GM21737 (cell line): ENCODE data around the gene SRGAP3.

ENCODE experiments used
- ATAC-seq: cut with Tn5 transposase; IDR thresholded peaks from one replicate; pipeline ENCODE4 v1.9.1; 2021; ENCODE audit warnings: mild to moderate bottlenecking, moderate library complexity; ENCODE audit not compliant: unreplicated experiment

Gene SRGAP3

DNA sequence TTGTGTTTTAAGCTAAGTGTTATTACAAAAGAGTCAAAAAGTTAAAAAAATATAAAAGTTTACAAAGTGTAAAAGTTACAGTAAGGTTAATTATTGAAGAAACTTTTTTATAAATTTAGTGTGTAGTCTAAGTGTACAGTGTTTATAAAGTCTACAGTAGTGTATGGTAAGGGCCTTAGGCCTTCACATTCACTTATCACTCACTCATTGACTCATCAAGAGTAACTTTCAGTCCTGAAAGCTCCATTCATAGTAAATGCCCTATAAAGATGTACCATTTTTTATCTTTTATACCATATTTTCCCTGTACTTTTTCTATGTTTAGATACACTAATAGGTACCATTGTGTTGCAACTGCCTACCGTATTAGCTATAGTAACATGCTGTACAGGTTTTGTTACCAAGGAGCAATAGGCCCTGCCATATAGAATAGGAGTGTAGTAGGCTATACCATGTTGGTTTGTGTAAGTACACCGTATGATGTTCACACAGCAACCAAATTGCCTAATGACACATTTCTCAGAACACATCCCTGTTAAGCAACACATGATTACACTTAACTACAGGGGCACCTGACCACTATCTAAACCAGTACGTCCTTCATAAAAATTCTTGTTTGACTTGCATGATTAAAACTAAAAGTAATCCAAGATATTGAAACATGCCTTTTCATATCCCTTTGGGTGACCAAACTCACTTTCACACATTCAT lies 303.4 kb downstream of the SRGAP3 start:
- no peak for ATAC-seq

DNA sequence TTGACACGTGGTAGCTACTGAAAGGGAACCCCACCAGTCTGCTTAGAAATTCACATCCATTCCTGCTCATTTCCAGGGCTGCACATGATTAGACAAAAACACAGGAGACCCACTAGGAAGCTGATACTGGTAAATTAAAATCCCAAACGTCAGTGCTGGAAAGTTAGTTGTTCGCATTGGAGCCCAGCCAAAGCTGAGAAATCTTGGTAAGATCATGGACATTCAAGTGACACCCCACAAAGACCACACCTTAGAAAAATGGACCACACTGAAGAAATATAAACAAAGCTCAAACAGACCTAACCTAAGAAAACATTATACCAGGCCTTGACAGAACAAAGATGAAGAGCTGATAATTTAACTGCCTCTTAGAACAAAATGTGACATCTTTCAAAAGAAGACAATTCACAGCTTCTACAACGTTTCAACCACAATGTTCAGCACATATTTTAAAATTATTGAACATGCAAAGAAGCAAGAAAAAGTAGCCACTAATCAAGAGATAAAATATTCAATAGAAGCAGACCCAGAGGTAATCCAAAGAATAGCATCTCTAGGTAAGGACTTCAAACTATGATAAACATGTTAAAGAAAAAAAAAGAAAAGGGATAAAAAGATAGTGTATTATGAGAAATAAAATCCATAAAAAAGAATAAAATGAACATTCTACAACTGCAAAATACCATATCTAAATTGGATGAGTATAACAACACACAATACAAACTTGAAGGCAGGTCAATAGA lies 306.5 kb downstream of the SRGAP3 start:
- no peak for ATAC-seq

DNA sequence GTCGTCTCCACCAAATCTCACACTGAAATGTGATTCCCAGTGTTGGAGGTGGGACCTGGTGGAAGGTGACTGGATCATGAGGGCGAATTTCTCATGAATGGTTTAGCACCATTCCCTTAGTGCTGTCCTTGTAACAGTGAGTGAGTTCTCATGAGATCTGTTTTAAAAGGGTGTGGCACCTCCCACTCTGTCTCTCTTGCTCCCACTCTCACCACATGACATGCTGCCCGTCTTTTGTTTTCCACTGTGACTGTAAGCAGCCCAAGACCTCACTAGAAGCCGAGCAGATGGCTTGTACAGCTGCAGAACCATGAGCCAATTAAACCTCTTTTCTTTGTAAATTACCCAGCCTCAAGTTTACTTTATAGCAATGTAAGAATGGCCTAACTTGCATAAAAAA lies 307.3 kb downstream of the SRGAP3 start:
- no peak for ATAC-seq

DNA sequence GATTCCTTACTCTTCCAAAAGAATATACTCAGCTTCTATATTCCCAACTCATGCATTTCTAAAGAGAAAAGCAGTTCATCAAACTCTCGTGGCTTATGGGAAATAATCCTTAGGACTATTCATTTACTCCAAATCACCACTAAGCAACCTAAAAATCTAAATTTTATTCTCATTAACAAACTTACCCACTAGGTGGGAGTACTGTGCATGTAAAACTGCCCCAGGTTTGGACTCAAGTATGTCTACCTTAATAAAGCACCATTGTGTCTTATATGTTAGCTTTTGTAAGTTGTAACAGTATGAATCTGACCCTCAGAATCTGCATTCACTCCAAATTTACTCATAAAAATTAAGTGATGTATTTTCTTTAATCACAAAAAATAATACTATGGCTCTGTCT lies 311.4 kb downstream of the SRGAP3 start:
- ATAC-seq, result no peak

DNA sequence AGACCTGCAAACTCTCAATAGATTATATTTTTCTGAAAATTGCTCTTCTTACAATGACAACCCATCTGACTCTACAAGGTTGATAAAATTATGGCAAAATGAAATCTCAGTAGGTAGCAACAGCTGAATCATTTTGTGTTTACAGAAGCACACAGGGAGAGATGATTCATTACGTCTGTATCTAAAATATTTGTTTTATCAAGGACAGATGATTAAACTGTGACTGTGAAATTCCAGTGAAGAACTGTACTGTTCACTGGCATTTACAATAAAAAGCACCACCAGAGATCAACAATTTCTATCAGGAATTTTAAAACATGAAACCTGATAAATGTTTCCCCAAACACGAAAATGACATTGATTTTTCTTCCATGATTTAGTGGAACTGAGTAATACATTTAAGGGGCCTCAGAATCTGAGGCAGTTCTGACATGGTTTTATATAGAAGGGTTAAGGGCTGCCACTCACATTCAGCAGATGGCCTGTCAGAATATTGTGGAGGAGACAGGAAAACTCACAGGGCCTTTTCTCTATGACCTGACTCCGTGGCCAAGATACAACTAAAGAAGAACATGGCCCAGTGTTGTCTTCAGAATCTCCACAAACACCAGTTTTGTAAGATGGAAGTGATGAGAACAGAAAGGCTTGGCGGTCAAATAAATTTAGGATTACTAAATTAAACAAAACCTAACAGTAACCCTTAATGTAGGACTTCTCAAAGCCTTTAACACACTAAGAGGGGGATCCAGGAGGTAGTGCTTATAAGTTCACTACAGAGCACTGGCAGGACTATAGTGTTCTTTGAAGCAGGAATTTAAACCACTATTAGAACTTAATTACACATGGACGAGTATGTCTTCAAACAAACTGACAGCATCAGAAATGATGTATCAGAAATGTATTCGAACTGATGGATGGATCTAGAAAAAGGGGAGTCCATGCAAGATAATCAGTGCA lies 312.1 kb downstream of the SRGAP3 start:
- no peak for ATAC-seq

DNA sequence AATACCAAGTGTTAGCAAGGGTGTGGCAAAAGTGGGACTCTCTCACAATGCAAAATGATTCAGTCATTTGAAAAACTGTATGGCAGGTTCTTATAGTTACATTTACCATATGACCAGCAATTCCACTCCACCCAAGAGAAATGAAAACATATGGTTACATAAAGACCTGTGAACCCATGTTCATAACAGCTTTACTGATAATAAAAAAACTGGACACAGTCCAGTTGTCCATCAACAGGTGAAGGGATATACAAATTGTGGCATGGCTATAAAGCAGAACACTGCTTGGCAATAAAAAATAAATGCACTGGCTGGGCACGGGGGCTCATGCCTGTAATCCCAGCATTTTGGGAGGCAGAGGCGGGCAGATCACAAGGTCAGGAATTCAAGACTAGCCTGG lies 316.9 kb downstream of the SRGAP3 start:
- no peak for ATAC-seq

DNA sequence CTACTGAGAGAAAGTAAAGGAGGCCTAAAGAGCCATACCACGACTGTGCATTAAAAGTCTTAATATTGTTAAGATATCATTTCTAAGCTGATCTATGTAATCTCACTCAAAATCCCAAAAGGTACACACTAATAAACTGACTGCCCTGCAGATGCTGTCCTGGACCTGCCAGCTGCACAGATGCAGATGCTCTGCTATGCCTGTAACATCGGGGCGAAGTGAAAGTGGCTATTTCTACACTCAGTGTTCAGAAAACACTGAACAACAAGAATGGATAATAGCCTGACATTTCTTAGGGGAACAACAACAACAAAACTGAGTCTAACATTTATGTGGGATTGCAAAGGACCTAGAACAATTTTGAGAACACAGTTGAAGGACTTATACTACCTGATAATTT lies 318.1 kb downstream of the SRGAP3 start:
- no peak for ATAC-seq
